Sigmoid colon (tissue), 3 donors: ENCODE results near the gene NMBR.

Source experiments
- POLR2A ChIP-seq, 2 donors: fragments of 450-650 bp; IDR thresholded peaks; one replicate each; pipeline ENCODE4 v1.6.1; 2016; ENCODE audit warnings: antibody characterized with exemption in 2 of 2, mild to moderate bottlenecking in 2 of 2, moderate library complexity in 2 of 2
- TF ChIP-seq, protein P1 (sequence below), 4 experiments: fragments of 450-650 bp in 3 of 4; fragments of 200-600 bp in 1 of 4; IDR thresholded peaks; one replicate each; pipeline ENCODE4 v1.5.1; 2016 to 2019; ENCODE audit warnings: antibody characterized with exemption in 4 of 4, mild to moderate bottlenecking in 3 of 4, moderate library complexity in 2 of 4

DNA sequence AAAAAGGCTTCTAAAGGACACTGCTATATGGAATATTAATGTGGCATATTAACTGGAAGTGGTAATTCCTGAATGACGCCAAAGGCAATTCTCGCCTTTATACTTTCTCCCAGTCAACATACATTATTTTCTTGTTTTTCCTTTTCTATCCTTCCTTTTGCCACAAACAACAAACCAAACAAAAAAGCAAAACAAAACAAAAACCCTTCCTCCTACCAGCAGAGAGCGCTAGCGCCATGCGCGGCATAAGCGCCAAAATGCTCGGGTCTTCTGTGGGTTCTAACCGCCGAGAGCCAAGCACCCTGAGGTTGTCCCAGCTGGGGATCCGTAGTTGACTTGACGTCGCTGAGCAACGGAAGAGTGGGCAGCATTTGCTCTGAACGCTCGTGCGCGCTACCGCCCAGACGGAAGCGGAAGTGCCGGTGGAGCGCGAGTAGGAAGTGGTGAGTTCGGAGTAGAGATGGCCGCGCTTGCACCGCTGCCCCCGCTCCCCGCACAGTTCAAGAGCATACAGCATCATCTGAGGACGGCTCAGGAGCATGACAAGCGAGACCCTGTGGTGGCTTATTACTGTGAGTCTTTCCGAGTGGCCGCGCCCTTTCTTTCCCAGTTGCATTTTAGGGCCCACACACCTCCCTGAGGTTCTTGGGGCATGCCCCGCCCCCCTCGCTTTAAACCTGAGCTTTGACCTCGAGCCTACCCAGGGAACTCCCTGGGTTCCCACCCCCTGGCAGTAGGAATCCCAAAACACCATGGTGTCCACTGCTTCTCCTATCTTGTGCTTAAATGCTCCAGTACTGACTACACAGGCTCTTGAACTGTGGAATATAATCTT, at the start of gene NMBR, which contains the start of gene VTA1:
- TF ChIP-seq POLR2A (IDR thresholded peaks at IDR 0.05): no peak
- TF ChIP-seq, protein P1, sequence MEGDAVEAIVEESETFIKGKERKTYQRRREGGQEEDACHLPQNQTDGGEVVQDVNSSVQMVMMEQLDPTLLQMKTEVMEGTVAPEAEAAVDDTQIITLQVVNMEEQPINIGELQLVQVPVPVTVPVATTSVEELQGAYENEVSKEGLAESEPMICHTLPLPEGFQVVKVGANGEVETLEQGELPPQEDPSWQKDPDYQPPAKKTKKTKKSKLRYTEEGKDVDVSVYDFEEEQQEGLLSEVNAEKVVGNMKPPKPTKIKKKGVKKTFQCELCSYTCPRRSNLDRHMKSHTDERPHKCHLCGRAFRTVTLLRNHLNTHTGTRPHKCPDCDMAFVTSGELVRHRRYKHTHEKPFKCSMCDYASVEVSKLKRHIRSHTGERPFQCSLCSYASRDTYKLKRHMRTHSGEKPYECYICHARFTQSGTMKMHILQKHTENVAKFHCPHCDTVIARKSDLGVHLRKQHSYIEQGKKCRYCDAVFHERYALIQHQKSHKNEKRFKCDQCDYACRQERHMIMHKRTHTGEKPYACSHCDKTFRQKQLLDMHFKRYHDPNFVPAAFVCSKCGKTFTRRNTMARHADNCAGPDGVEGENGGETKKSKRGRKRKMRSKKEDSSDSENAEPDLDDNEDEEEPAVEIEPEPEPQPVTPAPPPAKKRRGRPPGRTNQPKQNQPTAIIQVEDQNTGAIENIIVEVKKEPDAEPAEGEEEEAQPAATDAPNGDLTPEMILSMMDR (IDR thresholded peaks at IDR 0.05): peak; percentile 83 to 86 (median 86)
